HG03469 (cell line): Measurements from ENCODE around the gene FAM217B.
"Not testable (repeated sequence)": the region's sequence is repeated elsewhere in the genome, so short reads cannot be mapped to it uniquely, and the experiment has no call there.

Experiments
- ATAC-seq: cut with Tn5 transposase; IDR thresholded peaks from one replicate; pipeline ENCODE4 v1.9.1; 2021; ENCODE audit warnings: mild to moderate bottlenecking, moderate library complexity, moderate number of reproducible peaks; ENCODE audit not compliant: unreplicated experiment

FAM217B gene

DNA sequence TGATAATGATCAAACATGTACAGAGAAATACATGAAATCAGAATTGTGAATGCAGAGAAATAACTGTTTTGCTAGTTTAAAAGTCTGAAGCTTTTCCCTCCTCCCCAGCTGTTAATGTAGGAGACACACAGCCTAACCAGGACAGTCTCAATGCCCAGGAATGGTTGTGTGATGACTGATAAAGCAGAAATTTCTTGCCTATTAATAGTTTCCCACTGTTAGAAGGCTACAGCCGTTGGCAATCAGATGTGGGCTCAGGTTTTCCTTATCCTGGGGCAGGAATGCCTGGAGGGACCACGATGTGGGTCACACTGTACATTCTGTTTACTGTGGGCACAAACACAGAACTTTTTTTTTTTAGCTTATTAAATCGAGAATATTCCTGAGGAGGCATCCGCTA, 2.0 kb upstream of the FAM217B start:
- ATAC-seq = no peak

DNA sequence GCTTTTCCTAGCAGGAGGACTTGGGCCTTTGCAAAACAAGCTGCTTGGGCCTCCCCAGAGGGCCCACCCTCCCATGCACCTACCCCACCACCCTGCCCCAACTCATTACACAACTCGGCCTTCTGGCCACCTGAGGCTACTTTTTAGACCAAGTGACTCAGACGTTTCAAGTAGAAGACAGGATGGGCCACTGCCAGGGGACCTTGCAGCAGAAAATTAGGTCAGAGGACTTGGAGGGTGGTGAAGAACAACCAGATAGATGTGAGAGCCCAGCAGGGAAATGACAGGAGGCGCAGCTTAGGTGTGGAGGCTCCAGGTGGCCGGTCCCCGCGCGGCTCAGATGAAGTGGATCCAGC, 1.5 kb upstream of the FAM217B start:
- no peak for ATAC-seq

- peak; percentile 3 for ATAC-seq
Measured at GRCh38 chr20:59939052-59939878, 924 bp upstream of the FAM217B start.

DNA sequence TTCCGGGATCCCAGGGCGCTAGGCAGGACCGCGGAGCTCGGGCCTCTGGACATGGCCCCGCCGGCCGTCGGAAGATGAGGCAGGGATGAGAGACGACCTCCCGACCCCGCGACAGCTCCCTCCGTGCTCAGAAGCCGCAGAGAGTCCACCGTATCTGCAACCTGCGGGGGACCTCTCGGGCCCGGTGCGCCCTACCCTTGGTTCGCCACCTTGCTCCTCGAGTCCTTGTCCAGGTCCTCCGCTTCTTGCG, 385 bp upstream of the FAM217B start:
- ATAC-seq = peak; percentile 16

GRCh38 chr20:59940956-59941294, 736 bp downstream of the FAM217B start:
- no peak for ATAC-seq

DNA sequence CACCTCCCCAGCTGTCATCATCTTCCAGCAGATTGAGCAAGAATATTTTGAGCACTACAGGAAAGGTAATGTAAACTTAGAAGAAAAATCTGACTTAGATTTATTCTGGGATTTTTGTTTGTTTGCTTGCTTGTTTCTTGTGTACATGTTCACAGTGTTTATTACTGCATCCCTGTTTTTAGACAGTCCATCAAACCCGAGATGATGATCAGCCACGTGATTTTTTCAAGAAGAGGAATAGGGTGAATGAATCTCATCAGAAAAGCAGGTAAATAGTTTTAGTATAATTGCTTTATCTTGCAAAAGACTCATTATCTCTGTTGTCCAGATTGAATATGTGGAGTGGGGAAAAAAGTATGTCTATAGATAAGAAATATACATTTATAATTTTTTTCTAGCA, 2.1 kb downstream of the FAM217B start:
- ATAC-seq = no peak

DNA sequence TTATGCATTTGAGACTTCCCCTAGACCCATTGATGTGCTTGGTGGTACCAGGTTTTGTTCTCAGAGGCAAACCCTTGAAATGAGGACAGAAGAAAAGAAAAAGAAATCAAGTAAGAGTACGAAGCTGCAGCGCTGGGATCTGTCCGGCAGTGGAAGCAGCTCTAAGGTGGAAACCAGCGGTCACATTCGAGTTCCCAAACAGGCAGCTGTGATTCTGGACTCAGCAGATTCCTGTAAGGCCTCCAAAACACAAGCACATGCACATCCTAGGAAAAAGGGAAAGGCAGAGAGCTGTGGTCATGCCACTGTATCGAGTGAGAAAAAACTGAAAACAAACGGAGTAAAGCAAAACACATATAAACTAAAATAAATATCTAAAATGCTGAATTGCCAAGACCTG, 4.5 kb downstream of the FAM217B start:
- ATAC-seq = no peak

DNA sequence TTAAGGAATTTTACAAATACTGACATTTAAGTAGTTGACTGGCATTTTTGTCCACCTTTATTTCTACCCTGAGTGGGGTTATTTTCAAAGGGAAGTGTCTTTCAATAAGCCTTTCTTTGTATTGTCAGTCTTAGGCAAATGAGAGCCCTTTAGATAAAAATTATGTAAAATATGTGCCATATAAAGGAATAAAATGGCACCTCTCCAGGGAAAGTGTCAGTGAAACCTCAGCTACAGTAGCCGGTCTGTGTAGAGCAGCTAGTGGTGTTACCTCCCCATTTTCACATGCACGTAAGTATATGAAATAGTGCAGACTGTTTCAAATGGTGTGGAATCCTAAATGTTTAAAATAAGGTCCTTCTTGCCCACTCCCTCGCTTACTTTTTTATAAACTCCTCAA, 5.0 kb downstream of the FAM217B start:
- no peak for ATAC-seq

DNA sequence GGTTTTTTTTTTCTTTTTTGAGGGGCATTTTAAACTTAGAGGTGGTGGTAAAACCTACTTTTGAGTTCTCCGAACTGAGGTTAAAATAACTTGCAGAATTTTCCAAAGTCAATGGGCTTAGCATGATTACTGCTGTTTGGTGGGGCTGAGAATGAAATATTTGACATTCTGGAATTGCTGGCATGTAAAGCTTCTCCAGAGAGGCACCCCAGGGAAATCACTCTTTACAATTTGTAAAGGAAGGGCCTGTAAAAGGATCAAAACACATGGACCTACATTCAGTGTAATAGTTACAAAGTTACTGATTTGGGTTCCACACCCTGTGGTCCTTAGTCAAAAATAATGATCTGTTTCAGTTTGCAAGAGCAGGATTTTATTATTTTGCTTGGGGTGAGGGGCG, 5.5 kb downstream of the FAM217B start:
- ATAC-seq = no peak

GRCh38 chr20:59947376-59947775, 7.2 kb downstream of the FAM217B start:
- ATAC-seq = no peak

- ATAC-seq = no peak
Measured at GRCh38 chr20:59948212-59948611, 8.0 kb downstream of the FAM217B start.

GRCh38 chr20:59948828-59949720, 8.9 kb downstream of the FAM217B start:
- no peak for ATAC-seq

DNA sequence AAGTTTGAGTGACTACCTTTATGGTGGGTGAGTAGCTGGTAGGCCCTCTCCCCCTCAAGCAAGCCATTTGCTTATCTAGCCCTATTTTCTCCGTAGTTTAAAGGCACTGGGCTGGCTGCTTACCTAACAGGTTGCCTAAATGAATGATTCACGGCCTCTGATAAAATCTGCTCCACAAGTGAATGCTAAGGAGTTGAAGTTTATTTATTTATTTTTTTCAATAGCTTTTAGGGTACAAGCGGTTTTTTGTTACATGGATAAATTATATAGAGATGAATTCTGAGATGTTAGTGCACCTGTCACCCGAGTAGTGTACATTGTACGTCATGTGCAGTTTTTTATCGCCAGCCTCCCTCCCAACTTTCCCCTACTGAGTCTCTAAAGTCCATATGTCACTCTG, 9.7 kb downstream of the FAM217B start:
- no peak for ATAC-seq

- ATAC-seq = no peak
Measured at GRCh38 chr20:59954718-59955117, 14.5 kb downstream of the FAM217B start.

DNA sequence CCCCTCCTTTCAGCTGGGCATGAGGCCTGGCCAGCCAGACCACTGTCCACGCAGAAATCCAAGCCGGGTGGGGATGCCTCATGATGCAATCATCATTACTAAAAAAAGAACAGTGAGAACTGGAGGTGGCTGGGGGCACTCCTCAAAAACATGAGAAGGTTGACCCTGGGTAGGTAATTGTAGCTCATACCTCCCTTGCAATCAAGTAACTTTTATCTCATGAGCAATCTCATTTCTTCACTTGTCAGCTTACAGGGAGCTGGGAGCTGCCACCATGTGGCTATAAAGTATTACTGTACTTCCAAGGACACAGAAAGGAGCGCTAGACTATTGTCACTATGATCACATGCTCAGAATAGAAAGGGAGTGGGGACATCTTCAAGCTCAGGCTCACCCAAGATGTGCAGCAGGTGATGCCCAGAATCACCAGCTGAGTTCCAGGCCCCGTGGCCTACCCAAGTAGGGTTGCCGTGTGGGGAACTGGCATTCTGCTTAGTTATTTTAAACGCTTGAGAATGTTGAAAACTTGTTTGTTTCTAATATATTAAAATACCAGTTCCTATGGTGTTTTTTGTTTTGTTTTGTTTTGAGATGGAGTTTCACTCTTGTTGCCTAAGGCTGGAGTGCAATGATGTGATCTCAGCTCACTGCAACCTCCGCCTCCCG, 15.1 kb downstream of the FAM217B start:
- no peak for ATAC-seq

DNA sequence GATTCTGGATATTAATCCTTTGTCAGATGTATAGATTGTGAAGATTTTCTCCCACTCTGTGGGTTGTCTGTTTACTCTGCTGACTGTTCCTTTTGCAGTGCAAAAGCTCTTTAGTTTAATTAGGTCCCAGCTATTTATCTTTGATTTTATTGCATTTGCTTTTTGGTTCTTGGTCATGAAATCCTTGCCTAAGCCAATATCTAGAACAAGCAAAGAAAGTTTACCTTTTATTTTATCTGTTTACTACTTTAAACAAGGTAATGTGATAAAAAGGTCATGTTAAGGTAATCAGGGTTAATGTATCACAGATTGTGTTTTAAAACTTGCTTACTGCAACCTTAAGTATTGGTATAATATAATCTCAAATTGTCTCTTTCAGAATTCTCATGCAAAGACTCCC, 17.4 kb downstream of the FAM217B start:
- ATAC-seq = not testable (repeated sequence)

- ATAC-seq = no peak
Measured at GRCh38 chr20:59958123-59958522, 17.9 kb downstream of the FAM217B start, which contains the start of gene CDH26. CDH26 (plus strand) TSS chr20:59958423; CDS start chr20:59958727, 304 bp downstream.

DNA sequence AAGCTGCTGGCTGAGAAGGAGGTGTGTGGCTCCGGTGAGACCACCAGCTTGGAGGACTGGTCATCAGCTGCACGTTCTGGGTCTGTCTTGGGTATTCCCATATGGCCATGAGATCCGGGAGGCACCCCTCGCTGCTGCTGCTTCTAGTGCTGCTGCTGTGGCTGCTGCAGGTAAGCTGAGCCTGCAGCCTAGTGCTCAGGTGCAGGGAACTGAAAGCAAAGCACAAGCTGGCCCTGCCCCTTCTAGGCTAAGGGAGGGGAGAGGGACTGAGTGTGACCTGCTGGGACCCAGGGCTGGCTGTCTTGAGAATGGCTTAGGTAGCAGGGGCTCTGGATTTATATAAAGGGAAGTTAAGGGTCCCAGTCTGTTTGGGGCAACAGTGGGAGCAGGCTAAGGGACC, 18.4 kb downstream of the FAM217B start:
- ATAC-seq = no peak

- no peak for ATAC-seq
Measured at GRCh38 chr20:59961423-59961822, 21.2 kb downstream of the FAM217B start.

DNA sequence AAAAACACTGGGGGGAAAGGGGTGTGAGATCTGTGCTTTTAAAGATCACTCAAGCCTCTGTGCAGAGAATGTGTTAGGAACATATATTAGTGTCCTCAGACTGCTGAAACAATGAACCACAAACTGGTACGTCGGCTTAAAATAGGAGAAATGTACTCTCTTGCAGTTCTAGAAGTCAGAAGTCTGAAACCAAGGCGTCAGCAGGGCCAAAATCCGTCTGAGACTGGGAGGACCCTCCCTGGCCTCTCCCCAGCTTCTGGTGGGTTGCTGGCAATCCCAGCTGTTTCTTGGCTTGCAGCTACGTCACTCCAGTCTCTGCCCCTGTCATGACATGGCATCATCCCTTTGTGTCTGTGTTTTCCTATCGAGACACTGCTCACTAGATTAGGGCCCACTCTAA, 22.0 kb downstream of the FAM217B start:
- ATAC-seq = no peak

- no peak for ATAC-seq
Measured at GRCh38 chr20:59966428-59966827, 26.2 kb downstream of the FAM217B start.

GRCh38 chr20:59971428-59971827, 31.2 kb downstream of the FAM217B start:
- ATAC-seq = no peak
